Endodermal cell (in vitro differentiated cells): ENCODE measurements around the gene HAUS8. TPM values are rescaled to one million over a fixed set of nuclear protein-coding genes. Genes with fewer than 3 reads are reported as not detected.

Experiments
- DNase-seq: peaks from one replicate; pipeline ENCODE4 v3.0.0-alpha.2; 2017
- H3K27ac ChIP-seq: 2 replicates; pipeline ENCODE4 v1.5.1; 2013; ENCODE audit warnings: mild to moderate bottlenecking, low read depth, low read length, moderate library complexity
- H3K27me3 ChIP-seq: 2 replicates; pipeline ENCODE4 v1.6.1; 2013; ENCODE audit warnings: mild to moderate bottlenecking, low read length, moderate library complexity; ENCODE audit not compliant: insufficient read depth, control insufficient read depth, poor library complexity, severe bottlenecking
- H3K36me3 ChIP-seq: 2 replicates; pipeline ENCODE4 v1.7.0; 2013; ENCODE audit warnings: mild to moderate bottlenecking, low read length, moderate library complexity; ENCODE audit not compliant: control insufficient read depth, insufficient read depth
- H3K4me1 ChIP-seq: one replicate; pipeline ENCODE4 v1.7.0; 2013; ENCODE audit warnings: low read length; ENCODE audit not compliant: control insufficient read depth, insufficient read depth
- H3K4me3 ChIP-seq: 2 replicates; pipeline ENCODE4 v1.5.1; 2013; ENCODE audit warnings: mild to moderate bottlenecking, low read length, moderate library complexity
- H3K9ac ChIP-seq: 2 replicates; pipeline ENCODE4 v1.6.1; 2013; ENCODE audit warnings: mild to moderate bottlenecking, low read length, moderate library complexity; ENCODE audit not compliant: poor library complexity, severe bottlenecking; ENCODE audit errors: extremely low read depth
- H3K9me3 ChIP-seq: 2 replicates; pipeline ENCODE4 v1.6.1; 2013; ENCODE audit warnings: mild to moderate bottlenecking, low read length, moderate library complexity; ENCODE audit not compliant: control insufficient read depth
- H3K27ac Mint-ChIP-seq: 2 replicates; pipeline ENCODE4 v1.8.0; 2020; ENCODE audit warnings: mixed read lengths
- H3K27me3 Mint-ChIP-seq: 2 replicates; pipeline ENCODE4 v1.8.0; 2021; ENCODE audit warnings: mild to moderate bottlenecking, mixed read lengths; ENCODE audit not compliant: insufficient read depth
- H3K36me3 Mint-ChIP-seq: 2 replicates; pipeline ENCODE4 v1.8.0; 2020; ENCODE audit warnings: low read depth, mixed read lengths
- H3K4me1 Mint-ChIP-seq: 2 replicates; pipeline ENCODE4 v1.8.0; 2020; ENCODE audit warnings: mixed read lengths
- H3K4me3 Mint-ChIP-seq: 2 replicates; pipeline ENCODE4 v1.8.0; 2020; ENCODE audit warnings: mild to moderate bottlenecking, moderate library complexity, mixed read lengths
- H3K9me3 Mint-ChIP-seq: 2 replicates; pipeline ENCODE4 v1.8.0; 2020; ENCODE audit warnings: mild to moderate bottlenecking, mixed read lengths
- WGBS, 2 experiments: methylation state at CpG; one replicate each; pipeline versions ENCODE4 v1.1.5 to v1.1.7; 2013; ENCODE audit warnings: missing lambda C conversion rate in 2 of 2, mixed read lengths in 1 of 2; ENCODE audit not compliant: insufficient coverage in 1 of 2, insufficient read length in 1 of 2; 5-methylcytosine and 5-hydroxymethylcytosine counted together
- total RNA-seq, 2 donors: library from RNA; stranded (reverse); fragmentation: NEBNext Ultra II Directional in 1 of 2; extraction: Animal tissue kit (Norgen Biotek cat#: 25700) in 1 of 2; gene quantifications; 2 replicates in 1 of 2; 3 replicates in 1 of 2; pipeline ENCODE4 v1.2.1, GENCODE V29; 2021
- TF ChIP-seq, protein P1 (sequence below): fragments of 200-600 bp; sonication (generic); conservative IDR thresholded peaks from 2 replicates; pipeline ENCODE4 v1.5.0; 2021; ENCODE audit warnings: antibody characterized with exemption, mild to moderate bottlenecking

The HAUS8 gene
- total RNA-seq, 2 donors from 2014 or later, result 19.4 to 19.9 TPM

GRCh38 chr19:17076543-17076991 is 1.3 kb upstream of the HAUS8 start:
- peaks cover 23% of the 10 kb centered on the region for H3K4me1 Mint-ChIP-seq
- H3K36me3 Mint-ChIP-seq, result peaks cover 10% of the 10 kb centered on the region
- H3K9ac ChIP-seq, result peak overlapping the region; percentile 75
- H3K27ac Mint-ChIP-seq, result no peak overlapping the region
- peaks cover 17% of the 10 kb centered on the region for H3K36me3 ChIP-seq
- DNase-seq, result peak; percentile 62
- no peak overlapping the region for H3K27ac ChIP-seq
- H3K4me1 ChIP-seq, result peaks cover 7% of the 10 kb centered on the region
- WGBS, 2 experiments, result 6 to 15% methylated on average over 10 to 12 of the region's 12 CpGs
- TF ChIP-seq, protein P1, sequence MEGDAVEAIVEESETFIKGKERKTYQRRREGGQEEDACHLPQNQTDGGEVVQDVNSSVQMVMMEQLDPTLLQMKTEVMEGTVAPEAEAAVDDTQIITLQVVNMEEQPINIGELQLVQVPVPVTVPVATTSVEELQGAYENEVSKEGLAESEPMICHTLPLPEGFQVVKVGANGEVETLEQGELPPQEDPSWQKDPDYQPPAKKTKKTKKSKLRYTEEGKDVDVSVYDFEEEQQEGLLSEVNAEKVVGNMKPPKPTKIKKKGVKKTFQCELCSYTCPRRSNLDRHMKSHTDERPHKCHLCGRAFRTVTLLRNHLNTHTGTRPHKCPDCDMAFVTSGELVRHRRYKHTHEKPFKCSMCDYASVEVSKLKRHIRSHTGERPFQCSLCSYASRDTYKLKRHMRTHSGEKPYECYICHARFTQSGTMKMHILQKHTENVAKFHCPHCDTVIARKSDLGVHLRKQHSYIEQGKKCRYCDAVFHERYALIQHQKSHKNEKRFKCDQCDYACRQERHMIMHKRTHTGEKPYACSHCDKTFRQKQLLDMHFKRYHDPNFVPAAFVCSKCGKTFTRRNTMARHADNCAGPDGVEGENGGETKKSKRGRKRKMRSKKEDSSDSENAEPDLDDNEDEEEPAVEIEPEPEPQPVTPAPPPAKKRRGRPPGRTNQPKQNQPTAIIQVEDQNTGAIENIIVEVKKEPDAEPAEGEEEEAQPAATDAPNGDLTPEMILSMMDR, result no peak
- peak overlapping the region; percentile 93 for H3K4me3 Mint-ChIP-seq
- H3K27me3 ChIP-seq, result no peaks in the 10 kb centered on the region
- H3K4me3 ChIP-seq, result peak overlapping the region; percentile 86
- H3K27me3 Mint-ChIP-seq, result no peaks in the 10 kb centered on the region
- H3K9me3 ChIP-seq, result no peaks in the 10 kb centered on the region
- H3K9me3 Mint-ChIP-seq, result no peaks in the 10 kb centered on the region

- Histone ChIP-seq H3K27me3 (no peaks in the 10 kb centered on the region), H3K27ac (peak overlapping the region; percentile 37), H3K9me3 (no peaks in the 10 kb centered on the region), H3K4me3 (peak overlapping the region; percentile 86), H3K4me1 (peaks cover 7% of the 10 kb centered on the region), H3K9ac (peak overlapping the region; percentile 75), H3K36me3 (peaks cover 22% of the 10 kb centered on the region)
- DNase-seq, result no peak
- H3K36me3 Mint-ChIP-seq, result peaks cover 14% of the 10 kb centered on the region
- WGBS, 2 experiments, result 0% methylated on average over 17 to 43 of the region's 43 CpGs
- no peaks in the 10 kb centered on the region for H3K27me3 Mint-ChIP-seq
- peak overlapping the region; percentile 93 for H3K4me3 Mint-ChIP-seq
- peaks cover 23% of the 10 kb centered on the region for H3K4me1 Mint-ChIP-seq
- H3K27ac Mint-ChIP-seq, result peak overlapping the region; percentile 84
- no peaks in the 10 kb centered on the region for H3K9me3 Mint-ChIP-seq
- TF ChIP-seq, protein P1, result no peak
Measured at GRCh38 chr19:17075864-17076542, 751 bp upstream of the HAUS8 start.

- Histone ChIP-seq H3K27me3 (no peaks in the 10 kb centered on the region), H3K27ac (peak overlapping the region; percentile 84), H3K4me3 (peak overlapping the region; percentile 95), H3K9me3 (no peaks in the 10 kb centered on the region), H3K4me1 (peaks cover 7% of the 10 kb centered on the region), H3K36me3 (peaks cover 24% of the 10 kb centered on the region), H3K9ac (peak overlapping the region; percentile 91)
- H3K27ac Mint-ChIP-seq, result peak overlapping the region; percentile 99
- WGBS, 2 experiments, result 4 to 5% methylated on average over 6 to 11 of the region's 11 CpGs
- H3K9me3 Mint-ChIP-seq, result no peaks in the 10 kb centered on the region
- H3K27me3 Mint-ChIP-seq, result no peaks in the 10 kb centered on the region
- DNase-seq, result no peak
- H3K4me3 Mint-ChIP-seq, result peak overlapping the region; percentile 93
- TF ChIP-seq, protein P1, result no peak
- H3K36me3 Mint-ChIP-seq, result peaks cover 21% of the 10 kb centered on the region
- peaks cover 31% of the 10 kb centered on the region for H3K4me1 Mint-ChIP-seq
Measured at GRCh38 chr19:17074634-17075034, 618 bp downstream of the HAUS8 start.
